ENCODE data around the gene CFAP46. TPM values are rescaled to one million over a fixed set of nuclear protein-coding genes. Genes with fewer than 3 reads are reported as not detected.
A peak's percentile ranks its signal among the peaks of the same experiment; 100 is the strongest.

Gene CFAP46
- total RNA-seq, 1 donor from 2014 or later: not detected

DNA sequence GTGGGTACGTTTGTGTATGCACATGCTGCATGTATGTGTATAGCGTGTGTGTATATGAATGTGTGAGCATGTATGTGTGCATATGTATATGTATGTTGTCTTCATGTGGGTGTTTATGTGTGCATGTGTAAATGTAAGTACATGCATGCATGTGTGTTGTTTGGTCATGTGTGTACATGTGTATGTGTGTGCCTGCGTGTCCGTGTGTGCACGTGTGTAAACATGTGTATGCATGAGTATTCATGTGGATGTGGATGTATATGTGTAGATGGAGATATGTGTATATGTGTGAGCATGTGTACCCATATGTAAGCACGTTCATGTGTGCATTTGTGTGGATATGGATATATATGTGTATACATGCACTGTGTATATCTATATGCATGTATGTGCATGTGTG, 5.5 kb upstream of the CFAP46 start:
- Mint-ChIP-seq H3K27ac (no peak overlapping the region), H3K27me3 (peaks cover 18% of the 10 kb centered on the region), H3K9me3 (no peaks in the 10 kb centered on the region), H3K4me1 (peaks cover under 1% of the 10 kb centered on the region), H3K36me3 (ENCODE audit: low read depth) (no peaks in the 10 kb centered on the region), H3K4me3 (no peak overlapping the region)
- no peak for DNase-seq
- intact Hi-C loops (cut with micrococcal nuclease): no loop called here

DNA sequence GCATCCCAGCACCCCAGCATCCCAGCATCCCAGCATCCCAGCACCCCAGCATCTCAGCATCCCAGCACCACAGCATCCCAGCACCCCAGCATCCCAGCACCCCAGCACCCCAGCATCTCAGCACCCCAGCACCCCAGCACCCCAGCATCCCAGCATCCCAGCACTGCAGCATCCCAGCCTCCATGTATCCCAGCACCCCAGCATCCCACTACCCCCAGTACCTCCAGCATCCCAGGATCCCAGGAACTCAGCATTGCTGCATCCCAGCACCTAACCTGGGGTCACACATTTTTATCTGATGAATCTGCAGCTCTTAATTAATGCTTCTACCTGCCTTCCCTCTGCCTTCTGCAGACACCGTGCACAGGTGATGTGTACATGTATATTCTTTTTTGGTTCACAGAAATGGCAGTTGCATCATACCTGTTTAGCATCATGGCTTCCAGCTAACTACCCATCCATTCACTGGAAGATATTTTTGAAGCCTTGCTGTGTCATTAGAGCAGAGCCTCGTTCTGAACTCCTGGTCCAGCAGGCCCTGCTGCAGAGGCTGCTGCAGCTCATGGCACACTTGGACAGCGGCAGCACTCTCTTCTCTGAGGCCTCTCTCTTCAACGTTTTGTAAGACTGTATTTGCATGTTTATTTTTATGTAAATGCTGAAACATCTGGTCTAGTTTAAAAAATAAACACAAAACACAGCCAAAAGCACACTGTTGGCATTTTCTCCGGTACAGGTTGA, 4.6 kb upstream of the CFAP46 start:
- Mint-ChIP-seq H3K36me3 (ENCODE audit: low read depth) (no peaks in the 10 kb centered on the region), H3K9me3 (no peaks in the 10 kb centered on the region), H3K27me3 (peaks cover 21% of the 10 kb centered on the region), H3K4me3 (no peak overlapping the region), H3K4me1 (peaks cover 2% of the 10 kb centered on the region), H3K27ac (no peak overlapping the region)
- DNase-seq: no peak
- intact Hi-C loops (cut with micrococcal nuclease): no loop called here

GRCh38 chr10:132946311-132946710, 3.9 kb upstream of the CFAP46 start:
- H3K9me3 Mint-ChIP-seq: no peaks in the 10 kb centered on the region
- peaks cover 25% of the 10 kb centered on the region for H3K27me3 Mint-ChIP-seq
- no peak overlapping the region for H3K4me3 Mint-ChIP-seq
- H3K27ac Mint-ChIP-seq: no peak overlapping the region
- peaks cover 2% of the 10 kb centered on the region for H3K4me1 Mint-ChIP-seq
- no peaks in the 10 kb centered on the region for H3K36me3 Mint-ChIP-seq (ENCODE audit: low read depth)
- DNase-seq: no peak
- intact Hi-C loops (cut with micrococcal nuclease): no loop called here

DNA sequence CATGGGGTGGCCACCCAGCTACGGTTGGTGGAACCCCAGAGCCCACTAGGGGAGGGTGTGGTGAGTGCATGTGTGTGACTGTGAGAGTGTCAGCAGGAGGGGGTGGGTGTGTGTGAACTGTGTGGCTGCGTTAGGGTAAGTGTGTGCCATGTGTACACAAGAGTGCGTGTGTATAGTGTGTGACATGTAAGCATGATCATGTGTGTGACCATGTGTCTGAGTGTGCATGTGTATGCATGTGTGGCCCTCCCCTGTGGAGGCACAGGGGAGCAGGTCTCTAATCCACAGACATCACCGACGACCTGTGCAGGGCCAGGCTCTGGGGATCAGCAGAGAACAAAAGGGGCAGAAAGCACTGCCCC, 3.5 kb upstream of the CFAP46 start:
- Mint-ChIP-seq H3K4me3 (no peak overlapping the region), H3K9me3 (no peaks in the 10 kb centered on the region), H3K4me1 (peaks cover 2% of the 10 kb centered on the region), H3K27ac (no peak overlapping the region), H3K36me3 (ENCODE audit: low read depth) (no peaks in the 10 kb centered on the region), H3K27me3 (peaks cover 27% of the 10 kb centered on the region)
- intact Hi-C loops (cut with micrococcal nuclease): no loop called here
- no peak for DNase-seq

GRCh38 chr10:132945125-132945893, 2.9 kb upstream of the CFAP46 start:
- peaks cover 26% of the 10 kb centered on the region for H3K27me3 Mint-ChIP-seq
- no peak for DNase-seq
- H3K27ac Mint-ChIP-seq: no peak overlapping the region
- H3K4me1 Mint-ChIP-seq: peaks cover 2% of the 10 kb centered on the region
- no peaks in the 10 kb centered on the region for H3K9me3 Mint-ChIP-seq
- intact Hi-C loops (cut with micrococcal nuclease): no loop called here
- no peaks in the 10 kb centered on the region for H3K36me3 Mint-ChIP-seq (ENCODE audit: low read depth)
- no peak overlapping the region for H3K4me3 Mint-ChIP-seq

GRCh38 chr10:132944510-132944909, 2.1 kb upstream of the CFAP46 start:
- Mint-ChIP-seq H3K27me3 (peaks cover 27% of the 10 kb centered on the region), H3K36me3 (ENCODE audit: low read depth) (no peaks in the 10 kb centered on the region), H3K27ac (no peak overlapping the region), H3K4me1 (peaks cover 2% of the 10 kb centered on the region), H3K4me3 (no peak overlapping the region), H3K9me3 (no peaks in the 10 kb centered on the region)
- intact Hi-C loops (cut with micrococcal nuclease): loop anchor here (5.0 kb wide), 1 partner anchor 363 kb away; the partner anchor contains the start of genes TUBGCP2 and ZNF511
- DNase-seq: no peak

- Mint-ChIP-seq H3K9me3 (no peaks in the 10 kb centered on the region), H3K27me3 (peaks cover 28% of the 10 kb centered on the region), H3K27ac (no peak overlapping the region), H3K36me3 (ENCODE audit: low read depth) (no peaks in the 10 kb centered on the region), H3K4me1 (peaks cover 2% of the 10 kb centered on the region), H3K4me3 (no peak overlapping the region)
- no peak for DNase-seq
- intact Hi-C loops (cut with micrococcal nuclease): loop anchor here (5.0 kb wide), 1 partner anchor 363 kb away; the partner anchor contains the start of genes TUBGCP2 and ZNF511
These were observed 1.5 kb upstream of the CFAP46 start for GRCh38 chr10:132943791-132944404.

GRCh38 chr10:132943058-132943790, 854 bp upstream of the CFAP46 start:
- H3K4me1 Mint-ChIP-seq: peaks cover 2% of the 10 kb centered on the region
- H3K4me3 Mint-ChIP-seq: no peak overlapping the region
- H3K9me3 Mint-ChIP-seq: no peaks in the 10 kb centered on the region
- H3K27ac Mint-ChIP-seq: no peak overlapping the region
- no peak for DNase-seq
- peaks cover 30% of the 10 kb centered on the region for H3K27me3 Mint-ChIP-seq
- H3K36me3 Mint-ChIP-seq (ENCODE audit: low read depth): no peaks in the 10 kb centered on the region
- intact Hi-C loops (cut with micrococcal nuclease): loop anchor here (5.0 kb wide), 1 partner anchor 364 kb away; the partner anchor contains the start of genes TUBGCP2 and ZNF511

DNA sequence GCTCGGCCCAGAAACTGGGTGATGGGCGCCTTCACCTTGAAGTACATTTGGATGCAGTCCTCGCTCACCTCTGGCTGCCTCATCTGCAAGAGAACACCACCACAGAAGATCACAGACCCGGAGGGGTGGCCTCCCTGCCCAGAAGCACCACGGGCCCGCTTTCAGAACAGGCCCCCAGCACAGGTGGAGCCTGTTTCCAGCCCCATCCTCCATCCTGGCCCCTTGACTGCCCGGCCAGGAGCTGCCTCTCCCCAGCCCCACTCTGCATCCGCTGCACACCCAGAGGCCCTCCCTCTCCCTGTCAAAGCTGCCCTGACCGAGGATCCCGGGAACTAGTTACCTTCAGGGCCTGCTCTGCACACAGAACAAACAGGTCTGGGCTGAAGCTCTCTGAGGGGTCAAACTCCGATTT, 724 bp downstream of the CFAP46 start:
- Mint-ChIP-seq H3K27ac (no peak overlapping the region), H3K9me3 (no peaks in the 10 kb centered on the region), H3K36me3 (ENCODE audit: low read depth) (no peaks in the 10 kb centered on the region), H3K4me1 (peaks cover 2% of the 10 kb centered on the region), H3K4me3 (no peak overlapping the region), H3K27me3 (peaks cover 30% of the 10 kb centered on the region)
- intact Hi-C loops (cut with micrococcal nuclease): loop anchor here (2.0 to 5.0 kb wide), 2 partner anchors 183 to 366 kb away; partner anchors contain the start of genes TUBGCP2 and ZNF511
- no peak for DNase-seq

DNA sequence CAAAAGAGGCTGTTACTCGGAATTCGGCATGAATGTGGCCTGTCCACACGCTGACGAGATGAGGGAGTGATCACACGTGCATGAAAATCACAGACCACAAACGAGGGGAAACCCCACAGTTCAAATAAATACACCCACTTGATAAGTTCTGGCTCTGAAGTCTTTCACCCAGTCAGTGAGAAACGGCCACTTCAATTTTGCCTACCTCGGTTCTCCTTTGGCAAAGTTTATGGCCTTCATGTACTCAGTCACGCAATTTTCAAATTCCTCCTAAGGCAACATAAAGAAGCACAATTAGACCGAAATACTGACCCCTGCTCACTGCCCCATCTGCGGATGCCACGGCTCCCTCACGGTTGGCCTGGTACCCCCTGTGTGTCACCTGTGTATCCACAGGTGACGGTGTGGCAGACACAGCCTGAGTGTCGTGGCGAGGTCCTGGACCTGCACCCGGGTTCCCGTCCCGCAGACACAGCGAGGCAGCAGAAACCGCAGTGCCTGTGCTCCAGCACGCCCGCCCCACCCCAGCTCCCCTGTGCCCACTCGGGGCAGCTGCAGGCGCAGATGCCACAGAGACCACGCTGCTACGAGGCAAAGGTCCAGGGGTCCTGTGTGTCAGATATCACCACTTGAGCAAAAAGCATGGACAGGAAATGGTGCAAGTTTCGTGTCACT, 1.4 kb downstream of the CFAP46 start:
- H3K9me3 Mint-ChIP-seq: no peaks in the 10 kb centered on the region
- no peak overlapping the region for H3K27ac Mint-ChIP-seq
- no peak for DNase-seq
- H3K4me1 Mint-ChIP-seq: peaks cover 2% of the 10 kb centered on the region
- no peaks in the 10 kb centered on the region for H3K36me3 Mint-ChIP-seq (ENCODE audit: low read depth)
- H3K27me3 Mint-ChIP-seq: peaks cover 30% of the 10 kb centered on the region
- intact Hi-C loops (cut with micrococcal nuclease): loop anchor here (2.0 to 5.0 kb wide), 2 partner anchors 184 to 366 kb away; partner anchors contain the start of genes TUBGCP2 and ZNF511
- no peak overlapping the region for H3K4me3 Mint-ChIP-seq

DNA sequence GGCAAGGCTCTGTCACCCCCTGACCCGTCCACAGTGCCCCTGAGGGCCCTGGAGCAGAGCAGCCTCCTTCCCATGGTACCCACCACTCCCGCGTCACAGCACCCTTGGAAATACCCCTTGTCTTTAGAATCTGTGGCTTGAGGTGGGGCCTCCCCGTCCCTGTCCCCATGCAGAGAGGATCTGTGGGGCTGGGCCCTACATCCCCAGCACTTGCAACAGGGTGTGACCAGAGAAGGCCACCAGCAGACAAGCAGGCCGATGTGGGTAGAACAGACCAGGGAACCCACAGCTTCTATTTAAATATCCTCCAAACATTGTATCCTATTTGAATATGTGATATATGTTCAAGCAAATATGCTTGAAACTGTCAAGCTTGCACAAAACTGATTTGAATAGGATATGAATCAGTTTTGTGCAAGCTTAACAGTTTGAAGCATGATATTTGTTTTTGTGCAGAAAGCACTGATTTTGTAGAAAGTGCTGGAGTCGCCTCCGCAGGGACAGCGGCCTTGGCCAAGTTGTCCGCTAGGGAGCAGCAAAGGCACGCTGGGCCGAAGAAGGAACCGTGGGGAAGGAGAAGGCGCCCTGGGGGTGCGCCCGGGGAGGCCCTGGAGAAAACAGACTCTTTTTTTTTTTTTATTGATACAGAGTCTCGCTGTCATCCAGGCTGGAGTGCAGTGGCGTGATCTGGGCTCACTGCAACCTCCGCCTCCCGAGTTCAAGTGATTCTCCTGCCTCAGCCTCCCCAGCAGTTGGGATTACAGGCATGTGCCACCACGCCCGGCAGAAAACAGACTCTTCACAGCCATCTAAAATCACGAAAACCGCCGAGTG, 2.2 kb downstream of the CFAP46 start:
- intact Hi-C loops (cut with micrococcal nuclease): loop anchor here (2.0 to 5.0 kb wide), 2 partner anchors 185 to 367 kb away; partner anchors contain the start of genes TUBGCP2 and ZNF511
- peaks cover 30% of the 10 kb centered on the region for H3K27me3 Mint-ChIP-seq
- peaks cover 2% of the 10 kb centered on the region for H3K4me1 Mint-ChIP-seq
- H3K27ac Mint-ChIP-seq: no peak overlapping the region
- DNase-seq: peak; percentile 83
- no peak overlapping the region for H3K4me3 Mint-ChIP-seq
- H3K9me3 Mint-ChIP-seq: no peaks in the 10 kb centered on the region
- no peaks in the 10 kb centered on the region for H3K36me3 Mint-ChIP-seq (ENCODE audit: low read depth)

- no peak for DNase-seq
- Mint-ChIP-seq H3K9me3 (no peaks in the 10 kb centered on the region), H3K36me3 (ENCODE audit: low read depth) (no peaks in the 10 kb centered on the region), H3K4me3 (no peak overlapping the region), H3K27ac (no peak overlapping the region), H3K27me3 (peaks cover 30% of the 10 kb centered on the region), H3K4me1 (peaks cover 2% of the 10 kb centered on the region)
- intact Hi-C loops (cut with micrococcal nuclease): no loop called here
These were observed 2.9 kb downstream of the CFAP46 start for GRCh38 chr10:132939378-132939955.
